Tibial nerve (tissue), 4 donors: Measurements from ENCODE around the gene EBNA1BP2. TPM values are rescaled to one million over a fixed set of nuclear protein-coding genes. Genes with fewer than 3 reads are reported as not detected.
"Not testable (repeated sequence)": the region's sequence is repeated elsewhere in the genome, so short reads cannot be mapped to it uniquely, and the experiment has no call there.

Experiments used
- DNase-seq, 2 donors: peaks; one replicate each; pipeline ENCODE4 v3.0.0-alpha.2; 2019; ENCODE audit warnings: low spot score in 2 of 2
- H3K27ac ChIP-seq, 4 donors: fragments of 200-600 bp; sonication (generic) in 3 of 4; one replicate each; pipeline ENCODE4 v1.5.1; 2017 to 2019; ENCODE audit warnings: mild to moderate bottlenecking in 1 of 4
- H3K27me3 ChIP-seq, 2 donors: fragments of 200-600 bp; sonication (generic) in 1 of 2; one replicate each; pipeline versions ENCODE4 v1.5.1 to v1.6.0; 2017 to 2019
- H3K36me3 ChIP-seq, 3 donors: fragments of 200-600 bp; sonication (generic); one replicate each; pipeline ENCODE4 v1.5.1; 2018 to 2019
- H3K4me1 ChIP-seq, 4 donors: fragments of 200-600 bp; sonication (generic) in 3 of 4; one replicate each; pipeline ENCODE4 v1.5.1; 2017 to 2019
- H3K4me3 ChIP-seq, 4 donors: fragments of 200-600 bp; sonication (generic) in 3 of 4; one replicate each; pipeline ENCODE4 v1.5.1; 2017 to 2019; ENCODE audit warnings: mild to moderate bottlenecking in 1 of 4, moderate library complexity in 1 of 4
- H3K9me3 ChIP-seq, 4 donors: fragments of 200-600 bp; sonication (generic) in 3 of 4; one replicate each; pipeline ENCODE4 v1.5.1; 2017 to 2019
- CTCF ChIP-seq, 5 experiments: fragments of 200-600 bp in 3 of 5; fragments of 450-650 bp in 2 of 5; sonication (generic) in 3 of 5; IDR thresholded peaks; one replicate each; pipeline ENCODE4 v1.5.1; 2016 to 2019; ENCODE audit warnings: antibody characterized with exemption in 5 of 5, mild to moderate bottlenecking in 3 of 5, moderate library complexity in 2 of 5
- EP300 ChIP-seq, 2 donors: sonication (generic); formaldehyde crosslinking; IDR thresholded peaks; one replicate each; pipeline ENCODE4 v1.6.1; 2017; ENCODE audit warnings: antibody characterized with exemption in 2 of 2, mild to moderate bottlenecking in 1 of 2
- POLR2A ChIP-seq, 2 donors: fragments of 450-650 bp; IDR thresholded peaks; one replicate each; pipeline ENCODE4 v1.6.1; 2017; ENCODE audit warnings: antibody characterized with exemption in 2 of 2, mild to moderate bottlenecking in 2 of 2, moderate library complexity in 2 of 2
- WGBS, 2 donors: methylation state at CpG; one replicate each; pipeline ENCODE4 v1.1.5; 2018; 5-methylcytosine and 5-hydroxymethylcytosine counted together
- small RNA-seq: library from RNA; depleted of rRNA; stranded (forward); fragments of <200 nt; gene quantifications from one replicate; pipeline ENCODE3, GENCODE V24; 2016
- total RNA-seq, 4 donors: library from RNA; depleted of rRNA; stranded (reverse); fragments of >200 nt; gene quantifications; one replicate each; pipeline ENCODE4 v1.1.0, GENCODE V29; 2016

The EBNA1BP2 gene
- total RNA-seq, 4 donors from 2014 or later, result 48.8 to 57.3 (median 51.2) TPM

- H3K36me3 ChIP-seq, result no peaks in the 10 kb centered on the region
- no peak for DNase-seq
- H3K4me1 ChIP-seq, result no peaks in the 10 kb centered on the region
- no peaks in the 10 kb centered on the region for H3K27me3 ChIP-seq
- WGBS, 2 donors, result 48% methylated on average over 1 of the region's 1 CpG
- H3K27ac ChIP-seq, result peak overlapping the region in 3 of 4 donors; percentile 28 to 81 (median 79)
- H3K9me3 ChIP-seq, result no peaks in the 10 kb centered on the region
- no peak overlapping the region for H3K4me3 ChIP-seq
- no peak for TF ChIP-seq EP300 (IDR thresholded peaks at IDR 0.05)
- no peak for TF ChIP-seq POLR2A (IDR thresholded peaks at IDR 0.05)
- no peak for TF ChIP-seq CTCF (IDR thresholded peaks at IDR 0.05)
Measured at GRCh38 chr1:43123031-43123430, 49.1 kb downstream of the EBNA1BP2 start.

GRCh38 chr1:43121256-43121900 lies 50.7 kb downstream of the EBNA1BP2 start:
- Histone ChIP-seq H3K4me1 (no peaks in the 10 kb centered on the region), H3K4me3 (no peak overlapping the region), H3K27me3 (no peaks in the 10 kb centered on the region), H3K9me3 (no peaks in the 10 kb centered on the region), H3K36me3 (no peaks in the 10 kb centered on the region), H3K27ac (peak overlapping the region in 1 of 4 donors; percentile 6)
- no peak for TF ChIP-seq EP300 (IDR thresholded peaks at IDR 0.05)
- TF ChIP-seq POLR2A (IDR thresholded peaks at IDR 0.05), result no peak
- 84 to 86% methylated on average over 8 of the region's 8 CpGs for WGBS, 2 donors
- DNase-seq, result no peak

- H3K4me1 ChIP-seq, DNase-seq, H3K4me3 ChIP-seq, H3K27ac ChIP-seq, H3K9me3 ChIP-seq, H3K36me3 ChIP-seq, H3K27me3 ChIP-seq: not testable (repeated sequence)
- 80 to 83% methylated on average over 30 to 33 of the region's 35 CpGs for WGBS, 2 donors
Measured at GRCh38 chr1:43119928-43120586, 52.0 kb downstream of the EBNA1BP2 start.

Small RNAs within 50 kb of the gene (small RNA-seq; reads per million reads assigned to genes)
- gene RNA5SP46, result not detected

Other genes starting within 250 kb of the EBNA1BP2 start
- gene SLC2A1, start 213.4 kb downstream of the EBNA1BP2 start, total RNA-seq, result 1,000 to 10,000 TPM in 3 of 4 donors, 100 to 1,000 TPM in 1; 953 to 4,970 (median 3,437) TPM
- under 1 TPM in 3 of 4 donors, not detected in 1; 0.21 to 0.30 (median 0.22) TPM for gene CFAP57, start within 50 bp of the EBNA1BP2 start, total RNA-seq
- 1 to 10 TPM in 1 of 4 donors, under 1 TPM in 2, not detected in 1; 0.20 to 2.6 (median 0.21) TPM for gene TMEM125, start 97.7 kb upstream of the EBNA1BP2 start, total RNA-seq
- not detected for gene C1orf210, start 113.3 kb upstream of the EBNA1BP2 start, total RNA-seq
- gene TIE1, start 128.7 kb upstream of the EBNA1BP2 start, total RNA-seq, result 10 to 100 TPM; 37.5 to 95.9 (median 68.1) TPM
- gene MPL, start 165.5 kb upstream of the EBNA1BP2 start, total RNA-seq, result 1 to 10 TPM in 1 of 4 donors, under 1 TPM in 1, not detected in 2; 0.66 to 1.7 TPM
- gene CDC20, start 186.7 kb upstream of the EBNA1BP2 start, total RNA-seq, result 1 to 10 TPM in 3 of 4 donors, under 1 TPM in 1; 0.42 to 3.5 (median 1.5) TPM
- 10 to 100 TPM; 48.6 to 66.6 (median 50.8) TPM for gene ELOVL1, start 195.7 kb upstream of the EBNA1BP2 start, total RNA-seq
- 10 to 100 TPM; 22.8 to 35.1 (median 28.5) TPM for gene MED8, start 217.5 kb upstream of the EBNA1BP2 start, total RNA-seq
- 10 to 100 TPM; 49.2 to 68.7 (median 57.3) TPM for gene SZT2, start 217.6 kb upstream of the EBNA1BP2 start, total RNA-seq